Stimulated activated naive B cell treated with anti-CD40 and anti-IgM and Interleukin-4, amounts not matched to agents 10 μg/mL and 1 μg/mL and 100 μg/mL, for 72 hours (primary cell): ENCODE data around the gene PAK5.
A peak's percentile ranks its signal among the peaks of the same experiment; 100 is the strongest.

Experiments used
- ATAC-seq, 2 donors: fragments of 150-1000 bp; cut with Tn5 transposase; replicated peaks; 2 replicates each; pipeline ENCODE4 v1.10.0; 2021; ENCODE audit warnings: moderate library complexity in 1 of 2
- DNase-seq: peaks from one replicate; pipeline ENCODE4 v3.0.0; 2021
- H3K27ac Mint-ChIP-seq: one replicate; pipeline ENCODE4 v1.8.0; 2022; ENCODE audit warnings: mild to moderate bottlenecking, mixed read lengths
- H3K27me3 Mint-ChIP-seq, 2 donors: one replicate each; pipeline ENCODE4 v1.8.0; 2022; ENCODE audit warnings: mixed read lengths in 2 of 2
- H3K36me3 Mint-ChIP-seq, 2 donors: one replicate each; pipeline ENCODE4 v1.8.0; 2022; ENCODE audit warnings: mixed read lengths in 2 of 2, mild to moderate bottlenecking in 1 of 2
- H3K4me1 Mint-ChIP-seq, 2 donors: one replicate each; pipeline ENCODE4 v1.8.0; 2022; ENCODE audit warnings: mixed read lengths in 2 of 2, mild to moderate bottlenecking in 1 of 2
- H3K4me3 Mint-ChIP-seq, 2 donors: one replicate each; pipeline ENCODE4 v1.8.0; 2022; ENCODE audit warnings: mild to moderate bottlenecking in 2 of 2, mixed read lengths in 2 of 2, moderate library complexity in 1 of 2
- H3K9me3 Mint-ChIP-seq, 2 donors: one replicate each; pipeline ENCODE4 v1.8.0; 2022; ENCODE audit warnings: mixed read lengths in 2 of 2, mild to moderate bottlenecking in 1 of 2

Gene PAK5

GRCh38 chr20:9515741-9516233 lies 323.1 kb downstream of the PAK5 start:
- DNase-seq (no peak), ATAC-seq (peak; percentile 26 to 31)
- H3K36me3 Mint-ChIP-seq: no peaks in the 10 kb centered on the region
- H3K27me3 Mint-ChIP-seq: peaks cover 47 to 65% of the 10 kb centered on the region in 2 donors
- peak overlapping the region; percentile 75 to 79 for H3K4me3 Mint-ChIP-seq
- H3K27ac Mint-ChIP-seq: peak overlapping the region; percentile 54
- H3K4me1 Mint-ChIP-seq: peaks cover 24 to 40% of the 10 kb centered on the region in 2 donors
- no peaks in the 10 kb centered on the region for H3K9me3 Mint-ChIP-seq

GRCh38 chr20:9515214-9515585 lies 323.7 kb downstream of the PAK5 start:
- ATAC-seq: no peak
- no peaks in the 10 kb centered on the region for H3K9me3 Mint-ChIP-seq
- no peaks in the 10 kb centered on the region for H3K36me3 Mint-ChIP-seq
- peaks cover 25 to 44% of the 10 kb centered on the region in 2 donors for H3K4me1 Mint-ChIP-seq
- no peak overlapping the region for H3K27ac Mint-ChIP-seq
- H3K4me3 Mint-ChIP-seq: peak overlapping the region; percentile 75 to 79
- no peak for DNase-seq
- H3K27me3 Mint-ChIP-seq: peaks cover 46 to 59% of the 10 kb centered on the region in 2 donors

GRCh38 chr20:9514461-9515213 lies 324.2 kb downstream of the PAK5 start, which contains the start of gene LAMP5:
LAMP5 (plus strand) TSS chr20:9514590; CDS start chr20:9514853, 263 bp downstream.
- Mint-ChIP-seq H3K4me3 (peak within 1 kb of the TSS; percentile 75 to 79), H3K9me3 (no peaks in the 10 kb centered on the region), H3K27me3 (peaks cover 52 to 57% of the 10 kb centered on the region in 2 donors), H3K4me1 (peaks cover 25 to 46% of the 10 kb centered on the region in 2 donors), H3K36me3 (no peaks in the 10 kb centered on the region), H3K27ac (peak within 1 kb of the TSS; percentile 47)
- ATAC-seq (peak; percentile 36 to 60), DNase-seq (no peak)

GRCh38 chr20:9514072-9514460 lies 324.8 kb downstream of the PAK5 start:
- DNase-seq: no peak
- peaks cover 28 to 52% of the 10 kb centered on the region in 2 donors for H3K4me1 Mint-ChIP-seq
- no peak overlapping the region for H3K27ac Mint-ChIP-seq
- H3K36me3 Mint-ChIP-seq: no peaks in the 10 kb centered on the region
- no peak overlapping the region for H3K4me3 Mint-ChIP-seq
- H3K27me3 Mint-ChIP-seq: peaks cover 57 to 63% of the 10 kb centered on the region in 2 donors
- ATAC-seq: no peak
- no peaks in the 10 kb centered on the region for H3K9me3 Mint-ChIP-seq

GRCh38 chr20:9510911-9511310 lies 328.0 kb downstream of the PAK5 start:
- Mint-ChIP-seq H3K27ac (no peak overlapping the region), H3K4me3 (no peak overlapping the region), H3K27me3 (peaks cover 52 to 67% of the 10 kb centered on the region in 2 donors), H3K4me1 (peaks cover 31 to 67% of the 10 kb centered on the region in 2 donors), H3K9me3 (no peaks in the 10 kb centered on the region), H3K36me3 (peaks cover 0 to 3% of the 10 kb centered on the region in 2 donors)
- ATAC-seq (peak; percentile 22 to 46), DNase-seq (no peak)

GRCh38 chr20:9509246-9509645 lies 329.6 kb downstream of the PAK5 start:
- Mint-ChIP-seq H3K36me3 (peaks cover 0 to 3% of the 10 kb centered on the region in 2 donors), H3K27me3 (peaks cover 43 to 55% of the 10 kb centered on the region in 2 donors), H3K4me3 (no peak overlapping the region), H3K9me3 (no peaks in the 10 kb centered on the region), H3K27ac (peak overlapping the region; percentile 59), H3K4me1 (peaks cover 23 to 51% of the 10 kb centered on the region in 2 donors)
- DNase-seq: no peak
- no peak for ATAC-seq

GRCh38 chr20:9508696-9509178 lies 330.1 kb downstream of the PAK5 start:
- H3K4me3 Mint-ChIP-seq: peak overlapping the region; percentile 79 to 83

GRCh38 chr20:9508240-9508661 lies 330.6 kb downstream of the PAK5 start:
- peak overlapping the region; percentile 90 for H3K27ac Mint-ChIP-seq
- peaks cover 0 to 3% of the 10 kb centered on the region in 2 donors for H3K36me3 Mint-ChIP-seq
- no peaks in the 10 kb centered on the region for H3K9me3 Mint-ChIP-seq
- H3K27me3 Mint-ChIP-seq: peaks cover 43 to 56% of the 10 kb centered on the region in 2 donors
- H3K4me3 Mint-ChIP-seq: peak overlapping the region; percentile 79 to 83
- DNase-seq (no peak), ATAC-seq (peak; percentile 43 to 47)
- H3K4me1 Mint-ChIP-seq: peaks cover 25 to 51% of the 10 kb centered on the region in 2 donors

More at GRCh38 chr20:9508696-9509178, 330.1 kb downstream of the PAK5 start:
- DNase-seq (no peak), ATAC-seq (peak in 1 of 2 donors; percentile 24)
- H3K27me3 Mint-ChIP-seq: peaks cover 43 to 54% of the 10 kb centered on the region in 2 donors
- peaks cover 0 to 3% of the 10 kb centered on the region in 2 donors for H3K36me3 Mint-ChIP-seq
- peak overlapping the region; percentile 90 for H3K27ac Mint-ChIP-seq
- no peaks in the 10 kb centered on the region for H3K9me3 Mint-ChIP-seq
- H3K4me1 Mint-ChIP-seq: peaks cover 25 to 51% of the 10 kb centered on the region in 2 donors

GRCh38 chr20:9507544-9508239 lies 331.2 kb downstream of the PAK5 start:
- Mint-ChIP-seq H3K9me3 (no peaks in the 10 kb centered on the region), H3K4me1 (peaks cover 25 to 51% of the 10 kb centered on the region in 2 donors), H3K36me3 (peaks cover 0 to 3% of the 10 kb centered on the region in 2 donors), H3K27ac (peak overlapping the region; percentile 90), H3K4me3 (peak overlapping the region; percentile 79 to 83), H3K27me3 (peaks cover 43 to 61% of the 10 kb centered on the region in 2 donors)
- peak; percentile 41 to 45 for ATAC-seq
- no peak for DNase-seq

GRCh38 chr20:9506964-9507369 lies 331.9 kb downstream of the PAK5 start:
- Mint-ChIP-seq H3K27ac (no peak overlapping the region), H3K36me3 (peaks cover 0 to 3% of the 10 kb centered on the region in 2 donors), H3K27me3 (peaks cover 43 to 68% of the 10 kb centered on the region in 2 donors), H3K4me3 (peak overlapping the region; percentile 51 to 63), H3K9me3 (no peaks in the 10 kb centered on the region), H3K4me1 (peaks cover 25 to 51% of the 10 kb centered on the region in 2 donors)
- ATAC-seq (no peak), DNase-seq (no peak)

- no peak for ATAC-seq
- no peak overlapping the region for H3K27ac Mint-ChIP-seq
- no peaks in the 10 kb centered on the region for H3K9me3 Mint-ChIP-seq
- H3K36me3 Mint-ChIP-seq: peaks cover 0 to 3% of the 10 kb centered on the region in 2 donors
- peaks cover 21 to 46% of the 10 kb centered on the region in 2 donors for H3K4me1 Mint-ChIP-seq
- peak overlapping the region in 1 of 2 donors; percentile 63 for H3K4me3 Mint-ChIP-seq
- peaks cover 39 to 63% of the 10 kb centered on the region in 2 donors for H3K27me3 Mint-ChIP-seq
- no peak for DNase-seq
Measured at GRCh38 chr20:9506280-9506821, 332.5 kb downstream of the PAK5 start.

GRCh38 chr20:9503526-9504245 lies 335.2 kb downstream of the PAK5 start:
- peak in 1 of 2 donors; percentile 33 for ATAC-seq
- no peak for DNase-seq
- peaks cover 0 to 3% of the 10 kb centered on the region in 2 donors for H3K36me3 Mint-ChIP-seq
- peaks cover 23 to 49% of the 10 kb centered on the region in 2 donors for H3K27me3 Mint-ChIP-seq
- H3K4me1 Mint-ChIP-seq: peaks cover 12 to 25% of the 10 kb centered on the region in 2 donors
- no peaks in the 10 kb centered on the region for H3K9me3 Mint-ChIP-seq
- no peak overlapping the region for H3K4me3 Mint-ChIP-seq
- no peak overlapping the region for H3K27ac Mint-ChIP-seq

GRCh38 chr20:9501473-9501872 lies 337.4 kb downstream of the PAK5 start:
- Mint-ChIP-seq H3K4me1 (peaks cover 5% of the 10 kb centered on the region in 2 donors), H3K27ac (no peak overlapping the region), H3K4me3 (no peak overlapping the region), H3K9me3 (no peaks in the 10 kb centered on the region), H3K27me3 (peaks cover 9 to 35% of the 10 kb centered on the region in 2 donors), H3K36me3 (peaks cover 0 to 3% of the 10 kb centered on the region in 2 donors)
- ATAC-seq: no peak
- DNase-seq: no peak
